ENCODE measurements around the gene PSMD12. TPM values are rescaled to one million over a fixed set of nuclear protein-coding genes. Genes with fewer than 3 reads are reported as not detected.

Gene PSMD12
- total RNA-seq, 1 donor from 2014 or later: 48.6 TPM

GRCh38 chr17:67377488-67378453, 11.4 kb upstream of the PSMD12 start:
- Mint-ChIP-seq H3K36me3 (ENCODE audit: insufficient read depth) (peaks cover 14% of the 10 kb centered on the region), H3K4me3 (ENCODE audit: low read depth) (peak overlapping the region; percentile 86), H3K27me3 (no peaks in the 10 kb centered on the region), H3K27ac (peak overlapping the region; percentile 91), H3K9me3 (ENCODE audit: low read depth) (peaks cover 7% of the 10 kb centered on the region), H3K4me1 (ENCODE audit: low read depth) (peaks cover 23% of the 10 kb centered on the region)
- peak; percentile 52 for DNase-seq (ENCODE audit: low spot score, unreplicated experiment)
- TF ChIP-seq CTCF (IDR thresholded peaks at IDR 0.05; ENCODE audit: unreplicated experiment): peak; percentile 56

GRCh38 chr17:67376737-67377487, 10.5 kb upstream of the PSMD12 start, which contains the start of gene PITPNC1:
Gene PITPNC1 (plus strand): TSS chr17:67377281.
- H3K9me3 Mint-ChIP-seq (ENCODE audit: low read depth): peaks cover 7% of the 10 kb centered on the region
- peaks cover 13% of the 10 kb centered on the region for H3K36me3 Mint-ChIP-seq (ENCODE audit: insufficient read depth)
- H3K4me3 Mint-ChIP-seq (ENCODE audit: low read depth): peak within 1 kb of the TSS; percentile 86
- peak within 1 kb of the TSS; percentile 95 for H3K27ac Mint-ChIP-seq
- TF ChIP-seq CTCF (IDR thresholded peaks at IDR 0.05; ENCODE audit: unreplicated experiment): no peak
- H3K27me3 Mint-ChIP-seq: no peaks in the 10 kb centered on the region
- H3K4me1 Mint-ChIP-seq (ENCODE audit: low read depth): peaks cover 21% of the 10 kb centered on the region
- DNase-seq (ENCODE audit: low spot score, unreplicated experiment): peak; percentile 78

DNA sequence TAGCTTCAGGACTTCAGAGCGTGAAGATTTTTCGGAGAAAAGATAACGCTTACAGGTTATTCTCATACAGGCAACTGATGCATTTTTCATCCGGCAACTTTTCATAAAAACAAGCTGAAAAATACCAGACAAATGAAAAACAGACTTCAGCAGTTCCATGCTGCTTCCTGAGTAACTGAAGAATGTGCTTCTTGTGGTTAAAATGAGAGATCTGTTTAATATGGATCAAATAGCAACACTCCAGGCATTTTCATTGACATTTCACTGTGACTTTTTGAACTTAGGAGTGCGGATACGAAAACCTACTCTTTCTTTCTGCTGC, 10.0 kb upstream of the PSMD12 start:
- Mint-ChIP-seq H3K36me3 (ENCODE audit: insufficient read depth) (peaks cover 9% of the 10 kb centered on the region), H3K4me3 (ENCODE audit: low read depth) (peak overlapping the region; percentile 80), H3K9me3 (ENCODE audit: low read depth) (peaks cover 7% of the 10 kb centered on the region), H3K4me1 (ENCODE audit: low read depth) (peaks cover 17% of the 10 kb centered on the region), H3K27me3 (no peaks in the 10 kb centered on the region), H3K27ac (peak overlapping the region; percentile 95)
- DNase-seq (ENCODE audit: low spot score, unreplicated experiment): no peak
- TF ChIP-seq CTCF (IDR thresholded peaks at IDR 0.05; ENCODE audit: unreplicated experiment): no peak

- Mint-ChIP-seq H3K36me3 (ENCODE audit: insufficient read depth) (peaks cover 9% of the 10 kb centered on the region), H3K4me3 (ENCODE audit: low read depth) (peak overlapping the region; percentile 50), H3K27me3 (no peaks in the 10 kb centered on the region)
These were observed 9.3 kb upstream of the PSMD12 start for GRCh38 chr17:67375716-67376115.

More at GRCh38 chr17:67375716-67376115, 9.3 kb upstream of the PSMD12 start:
- no peak for TF ChIP-seq CTCF (IDR thresholded peaks at IDR 0.05; ENCODE audit: unreplicated experiment)
- no peak for DNase-seq (ENCODE audit: low spot score, unreplicated experiment)
- peaks cover 7% of the 10 kb centered on the region for H3K9me3 Mint-ChIP-seq (ENCODE audit: low read depth)
- H3K27ac Mint-ChIP-seq: no peak overlapping the region
- peaks cover 17% of the 10 kb centered on the region for H3K4me1 Mint-ChIP-seq (ENCODE audit: low read depth)
